HG03064 (cell line): ENCODE results near the gene FEM1B.
A peak's percentile ranks its signal among the peaks of the same experiment; 100 is the strongest.

ENCODE experiments used
- ATAC-seq: cut with Tn5 transposase; IDR thresholded peaks from one replicate; pipeline ENCODE4 v1.9.1; 2021; ENCODE audit warnings: low read depth; ENCODE audit not compliant: unreplicated experiment

Gene FEM1B

GRCh38 chr15:68258692-68259091, 18.9 kb upstream of the FEM1B start:
- no peak for ATAC-seq

GRCh38 chr15:68259883-68260282, 17.7 kb upstream of the FEM1B start:
- ATAC-seq = no peak

- no peak for ATAC-seq
These were observed 16.3 kb upstream of the FEM1B start for GRCh38 chr15:68261241-68261640.

DNA sequence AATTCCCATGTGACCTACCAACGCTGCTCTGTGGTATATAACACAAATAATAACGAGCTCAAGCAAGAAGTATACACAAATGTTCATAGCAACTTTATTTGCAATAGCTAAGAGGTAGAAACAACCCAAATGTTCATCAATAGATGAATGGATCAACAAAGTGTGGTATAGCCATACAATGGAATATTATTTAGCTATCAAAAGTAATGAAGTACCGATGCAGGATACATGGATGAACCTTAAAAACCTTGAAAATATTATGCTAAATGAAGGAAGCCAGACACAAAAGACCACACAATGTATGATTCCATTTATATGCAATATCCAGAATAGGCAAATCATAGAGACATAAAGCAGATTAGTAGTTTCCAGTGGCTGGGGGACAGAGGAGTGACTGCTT, 15.6 kb upstream of the FEM1B start:
- ATAC-seq = no peak

GRCh38 chr15:68262514-68263356, 14.8 kb upstream of the FEM1B start:
- no peak for ATAC-seq

DNA sequence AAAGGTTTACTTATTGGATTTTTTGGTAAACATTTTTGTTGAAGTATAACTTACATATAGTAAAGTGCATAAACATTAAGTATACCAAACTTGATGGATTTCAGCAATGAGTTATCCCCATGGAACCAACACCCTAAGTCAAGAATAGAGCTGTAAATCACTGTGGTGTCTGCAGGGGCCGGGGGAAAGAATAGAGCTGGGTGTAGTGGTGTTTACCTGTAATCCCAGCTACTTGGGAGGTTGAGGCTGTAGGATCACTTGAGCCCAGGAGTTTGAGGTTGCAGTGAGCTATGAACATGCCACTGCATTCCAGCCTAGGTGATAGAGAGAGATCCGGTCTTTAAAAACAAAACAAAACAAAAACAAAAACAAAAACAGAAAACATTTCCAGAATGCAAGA, 13.3 kb upstream of the FEM1B start:
- no peak for ATAC-seq

GRCh38 chr15:68265081-68265480, 12.5 kb upstream of the FEM1B start:
- ATAC-seq = no peak

DNA sequence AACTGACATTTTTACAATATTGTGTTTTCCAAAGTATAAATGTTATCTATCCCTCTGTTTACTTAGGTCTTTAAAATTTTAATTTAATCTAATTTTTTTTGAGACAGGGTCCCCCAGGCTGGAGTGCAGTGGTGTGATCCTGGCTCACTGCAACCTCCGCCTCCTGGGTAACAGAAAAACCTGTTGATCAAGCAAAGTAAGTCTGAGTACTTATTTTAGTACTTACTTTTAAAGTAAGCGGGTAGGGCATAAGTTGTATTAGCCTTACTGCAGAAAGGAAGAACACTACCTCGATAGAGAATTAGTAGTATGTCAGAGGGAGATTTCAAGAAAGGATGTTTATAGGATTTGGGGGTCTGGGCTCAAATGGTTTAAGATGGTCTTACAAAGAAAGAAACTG, 11.9 kb upstream of the FEM1B start:
- ATAC-seq = no peak

- ATAC-seq = no peak
These were observed 9.1 kb upstream of the FEM1B start for GRCh38 chr15:68268405-68268804.

GRCh38 chr15:68271854-68272471, 5.6 kb upstream of the FEM1B start:
- ATAC-seq = no peak

GRCh38 chr15:68272721-68273271, 4.7 kb upstream of the FEM1B start:
- ATAC-seq = no peak

GRCh38 chr15:68274201-68274848, 3.2 kb upstream of the FEM1B start:
- ATAC-seq = no peak

DNA sequence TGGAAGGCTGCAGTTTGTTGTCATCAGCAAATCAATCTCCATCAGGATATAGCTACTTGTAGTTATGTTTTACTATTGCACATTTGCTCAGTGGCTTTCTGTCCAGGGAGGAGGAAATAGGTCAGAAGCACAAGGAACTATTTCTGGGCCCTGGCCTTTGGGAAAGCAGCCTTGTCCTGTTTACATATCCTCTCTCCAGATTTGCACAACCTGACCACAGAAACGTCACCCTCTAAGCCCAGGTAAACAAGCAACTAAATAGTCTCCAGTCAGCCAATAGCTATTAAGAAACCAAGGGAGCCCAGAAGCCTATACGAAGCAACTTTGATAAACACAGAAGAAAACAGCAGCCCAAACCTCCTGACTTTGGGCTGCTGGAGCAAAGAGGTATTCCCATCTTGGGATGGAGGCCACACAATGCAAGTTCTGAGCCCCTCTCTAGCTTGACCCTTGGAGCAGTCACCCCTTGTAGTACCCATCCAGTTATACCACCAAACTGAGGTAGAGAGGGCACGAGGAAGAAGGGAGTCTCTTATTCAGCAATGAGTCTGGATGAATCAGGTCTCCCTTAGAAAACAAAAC, 2.3 kb upstream of the FEM1B start:
- no peak for ATAC-seq

GRCh38 chr15:68276668-68277067, 877 bp upstream of the FEM1B start:
- no peak for ATAC-seq

DNA sequence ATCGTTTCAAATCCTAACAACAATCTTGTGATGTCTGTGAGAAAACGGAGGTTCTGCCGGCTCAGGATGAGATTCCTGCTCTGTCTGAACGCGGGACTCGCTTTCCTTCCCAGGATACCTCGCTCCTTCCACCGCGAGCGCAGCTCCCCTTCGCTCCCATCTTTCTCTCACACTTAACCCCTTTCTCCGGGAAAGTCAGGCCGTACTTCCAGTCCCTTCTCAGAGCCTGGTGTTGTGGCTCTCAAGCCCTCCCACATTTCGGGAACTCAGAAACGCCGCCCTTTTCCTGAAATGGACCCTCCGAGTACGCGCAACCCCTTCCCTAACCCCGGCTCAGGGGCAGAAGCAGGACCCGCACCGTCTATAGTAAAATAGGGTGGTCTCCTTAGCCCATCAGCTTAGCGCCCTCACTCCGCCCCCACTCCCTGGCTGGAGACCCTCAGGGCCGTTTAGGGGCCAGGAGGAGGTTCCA, 378 bp upstream of the FEM1B start:
- ATAC-seq = no peak

DNA sequence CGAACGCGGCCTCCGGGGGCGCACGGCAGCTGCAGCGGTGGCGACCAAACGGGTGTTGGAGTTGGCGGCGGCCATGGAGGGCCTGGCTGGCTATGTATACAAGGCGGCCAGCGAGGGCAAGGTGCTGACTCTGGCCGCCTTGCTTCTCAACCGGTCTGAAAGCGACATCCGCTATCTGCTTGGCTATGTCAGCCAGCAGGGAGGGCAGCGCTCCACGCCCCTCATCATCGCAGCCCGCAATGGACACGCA, 725 bp downstream of the FEM1B start:
- ATAC-seq = peak; percentile 44

GRCh38 chr15:68278595-68279405, 1.3 kb downstream of the FEM1B start:
- peak; percentile 18 for ATAC-seq

GRCh38 chr15:68279779-68280753, 2.5 kb downstream of the FEM1B start:
- no peak for ATAC-seq

DNA sequence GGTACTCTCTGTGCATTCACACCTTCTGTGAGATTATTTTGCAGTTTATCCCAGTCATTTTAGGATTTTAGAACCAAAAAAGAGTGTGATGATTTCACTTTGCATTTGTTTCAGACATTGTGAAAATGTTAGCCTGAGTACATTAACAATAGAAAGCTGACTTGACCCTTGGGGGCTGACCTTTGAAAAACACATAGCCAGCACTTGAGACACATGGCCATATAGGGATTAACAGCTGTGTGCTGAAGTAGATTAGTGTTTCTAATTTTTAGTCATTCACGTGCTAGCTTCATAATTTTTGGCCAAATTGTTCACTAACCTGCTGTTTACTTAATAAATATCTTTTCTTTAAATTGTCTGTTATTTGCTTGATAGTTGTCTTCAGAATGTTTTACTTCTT, 3.5 kb downstream of the FEM1B start:
- no peak for ATAC-seq
